Neural cell (in vitro differentiated cells): ENCODE data around the gene SPATA2.

Source experiments
- EP300 ChIP-seq: fragments of 450-650 bp; conservative IDR thresholded peaks from 2 replicates; pipeline ENCODE4 v1.6.1; 2014; ENCODE audit warnings: antibody characterized with exemption, mild to moderate bottlenecking, moderate library complexity; ENCODE audit not compliant: poor library complexity, severe bottlenecking
- EZH2 ChIP-seq: fragments of 200-600, 300-800 bp; shearing (Covaris generic), sonication (generic); IDR thresholded peaks from 2 replicates; pipeline ENCODE4 v1.6.1; 2014; ENCODE audit warnings: antibody characterized with exemption, low read length, borderline replicate concordance, mild to moderate bottlenecking; ENCODE audit not compliant: insufficient read depth, poor library complexity, severe bottlenecking
- MXI1 ChIP-seq: fragments of 450-650 bp; conservative IDR thresholded peaks from 2 replicates; pipeline ENCODE4 v1.6.1; 2014; ENCODE audit warnings: antibody characterized with exemption, mild to moderate bottlenecking; ENCODE audit not compliant: poor library complexity, severe bottlenecking
- POLR2AphosphoS5 ChIP-seq: IDR thresholded peaks from 2 replicates; pipeline ENCODE4 v1.6.1; 2012
- RAD21 ChIP-seq: fragments of 450-650 bp; conservative IDR thresholded peaks from 2 replicates; pipeline ENCODE4 v1.6.1; 2014; ENCODE audit warnings: antibody characterized with exemption, mild to moderate bottlenecking, moderate library complexity
- TAF1 ChIP-seq: IDR thresholded peaks from 2 replicates; pipeline ENCODE4 v1.6.1; 2012; ENCODE audit warnings: low read depth
- TF ChIP-seq, protein P1 (sequence below): fragments of 450-650 bp; IDR thresholded peaks from 2 replicates; pipeline ENCODE4 v1.5.1; 2014; ENCODE audit warnings: antibody characterized with exemption, mild to moderate bottlenecking, moderate library complexity; ENCODE audit not compliant: poor library complexity, severe bottlenecking

DNA sequence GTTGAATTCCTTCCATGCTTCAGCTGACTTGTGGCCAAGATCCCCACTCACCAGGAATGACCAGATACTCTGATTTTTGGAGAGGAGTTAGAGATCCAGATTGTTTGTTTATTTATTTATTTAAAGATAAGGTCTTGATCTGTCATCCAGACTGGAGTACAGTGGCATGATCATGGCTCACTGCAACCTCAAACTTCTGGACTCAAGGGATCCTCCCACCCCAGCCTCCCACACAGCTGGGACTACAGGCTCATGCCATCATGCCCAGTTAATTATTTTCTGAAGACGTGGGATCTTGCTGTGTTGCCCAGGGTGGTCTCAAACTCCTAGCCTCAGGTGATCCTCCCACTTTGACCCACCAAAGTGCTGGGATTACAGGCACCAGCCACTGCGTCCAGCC is 4.1 kb upstream of the SPATA2 start:
- TF ChIP-seq EP300 (no peak), POLR2AphosphoS5 (no peak), MXI1 (no peak), RAD21 (no peak), TAF1 (no peak), EZH2 (no peak)
- TF ChIP-seq, protein P1, sequence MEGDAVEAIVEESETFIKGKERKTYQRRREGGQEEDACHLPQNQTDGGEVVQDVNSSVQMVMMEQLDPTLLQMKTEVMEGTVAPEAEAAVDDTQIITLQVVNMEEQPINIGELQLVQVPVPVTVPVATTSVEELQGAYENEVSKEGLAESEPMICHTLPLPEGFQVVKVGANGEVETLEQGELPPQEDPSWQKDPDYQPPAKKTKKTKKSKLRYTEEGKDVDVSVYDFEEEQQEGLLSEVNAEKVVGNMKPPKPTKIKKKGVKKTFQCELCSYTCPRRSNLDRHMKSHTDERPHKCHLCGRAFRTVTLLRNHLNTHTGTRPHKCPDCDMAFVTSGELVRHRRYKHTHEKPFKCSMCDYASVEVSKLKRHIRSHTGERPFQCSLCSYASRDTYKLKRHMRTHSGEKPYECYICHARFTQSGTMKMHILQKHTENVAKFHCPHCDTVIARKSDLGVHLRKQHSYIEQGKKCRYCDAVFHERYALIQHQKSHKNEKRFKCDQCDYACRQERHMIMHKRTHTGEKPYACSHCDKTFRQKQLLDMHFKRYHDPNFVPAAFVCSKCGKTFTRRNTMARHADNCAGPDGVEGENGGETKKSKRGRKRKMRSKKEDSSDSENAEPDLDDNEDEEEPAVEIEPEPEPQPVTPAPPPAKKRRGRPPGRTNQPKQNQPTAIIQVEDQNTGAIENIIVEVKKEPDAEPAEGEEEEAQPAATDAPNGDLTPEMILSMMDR = no peak
